Measurements from ENCODE around the gene QSER1.

DNA sequence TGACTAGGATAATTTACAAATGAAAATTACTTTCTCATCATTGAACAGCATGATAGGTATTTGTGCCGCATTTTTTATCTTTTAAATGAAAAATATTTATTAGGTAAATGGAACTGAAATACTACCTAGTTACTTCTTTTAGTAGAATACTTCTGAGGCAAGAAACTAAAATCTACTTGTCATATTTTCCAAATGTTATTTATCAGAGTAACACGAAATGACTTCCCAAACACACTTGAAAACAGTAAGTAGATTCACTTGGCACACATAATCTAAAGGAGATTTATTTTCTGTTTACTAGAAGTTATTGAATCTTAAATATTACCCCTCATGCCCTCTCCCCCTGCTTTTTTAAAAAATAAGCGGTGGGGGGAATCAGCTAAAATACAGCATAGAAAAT lies 2.3 kb downstream of the QSER1 start:
- TF ChIP-seq, protein P1, sequence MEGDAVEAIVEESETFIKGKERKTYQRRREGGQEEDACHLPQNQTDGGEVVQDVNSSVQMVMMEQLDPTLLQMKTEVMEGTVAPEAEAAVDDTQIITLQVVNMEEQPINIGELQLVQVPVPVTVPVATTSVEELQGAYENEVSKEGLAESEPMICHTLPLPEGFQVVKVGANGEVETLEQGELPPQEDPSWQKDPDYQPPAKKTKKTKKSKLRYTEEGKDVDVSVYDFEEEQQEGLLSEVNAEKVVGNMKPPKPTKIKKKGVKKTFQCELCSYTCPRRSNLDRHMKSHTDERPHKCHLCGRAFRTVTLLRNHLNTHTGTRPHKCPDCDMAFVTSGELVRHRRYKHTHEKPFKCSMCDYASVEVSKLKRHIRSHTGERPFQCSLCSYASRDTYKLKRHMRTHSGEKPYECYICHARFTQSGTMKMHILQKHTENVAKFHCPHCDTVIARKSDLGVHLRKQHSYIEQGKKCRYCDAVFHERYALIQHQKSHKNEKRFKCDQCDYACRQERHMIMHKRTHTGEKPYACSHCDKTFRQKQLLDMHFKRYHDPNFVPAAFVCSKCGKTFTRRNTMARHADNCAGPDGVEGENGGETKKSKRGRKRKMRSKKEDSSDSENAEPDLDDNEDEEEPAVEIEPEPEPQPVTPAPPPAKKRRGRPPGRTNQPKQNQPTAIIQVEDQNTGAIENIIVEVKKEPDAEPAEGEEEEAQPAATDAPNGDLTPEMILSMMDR (IDR thresholded peaks at IDR 0.05) = no peak
- TF ChIP-seq POLR2A (IDR thresholded peaks at IDR 0.05) = no peak

Measured in body of pancreas (tissue), 4 donors.